ENCODE data around the gene PRRG2. TPM values are rescaled to one million over a fixed set of nuclear protein-coding genes. Genes with fewer than 3 reads are reported as not detected.
"Not testable (repeated sequence)": the region's sequence is repeated elsewhere in the genome, so short reads cannot be mapped to it uniquely, and the experiment has no call there.

The PRRG2 gene
- total RNA-seq, 1 donor from 2014 or later: not detected

GRCh38 chr19:49615861-49616260, 34.7 kb downstream of the PRRG2 start:
- DNase-seq (ENCODE audit: low spot score in 2 of 2): no peak
- H3K27me3 ChIP-seq: no peaks in the 10 kb centered on the region
- H3K4me3 ChIP-seq: no peak overlapping the region
- no peak overlapping the region for H3K27ac ChIP-seq
- intact Hi-C loops (cut with DNase I): no loop called here
- no peaks in the 10 kb centered on the region for H3K9me3 ChIP-seq
- no peaks in the 10 kb centered on the region for H3K4me1 ChIP-seq
- H3K36me3 ChIP-seq: peaks cover 53 to 56% of the 10 kb centered on the region in 2 donors
- TF ChIP-seq, protein P1, sequence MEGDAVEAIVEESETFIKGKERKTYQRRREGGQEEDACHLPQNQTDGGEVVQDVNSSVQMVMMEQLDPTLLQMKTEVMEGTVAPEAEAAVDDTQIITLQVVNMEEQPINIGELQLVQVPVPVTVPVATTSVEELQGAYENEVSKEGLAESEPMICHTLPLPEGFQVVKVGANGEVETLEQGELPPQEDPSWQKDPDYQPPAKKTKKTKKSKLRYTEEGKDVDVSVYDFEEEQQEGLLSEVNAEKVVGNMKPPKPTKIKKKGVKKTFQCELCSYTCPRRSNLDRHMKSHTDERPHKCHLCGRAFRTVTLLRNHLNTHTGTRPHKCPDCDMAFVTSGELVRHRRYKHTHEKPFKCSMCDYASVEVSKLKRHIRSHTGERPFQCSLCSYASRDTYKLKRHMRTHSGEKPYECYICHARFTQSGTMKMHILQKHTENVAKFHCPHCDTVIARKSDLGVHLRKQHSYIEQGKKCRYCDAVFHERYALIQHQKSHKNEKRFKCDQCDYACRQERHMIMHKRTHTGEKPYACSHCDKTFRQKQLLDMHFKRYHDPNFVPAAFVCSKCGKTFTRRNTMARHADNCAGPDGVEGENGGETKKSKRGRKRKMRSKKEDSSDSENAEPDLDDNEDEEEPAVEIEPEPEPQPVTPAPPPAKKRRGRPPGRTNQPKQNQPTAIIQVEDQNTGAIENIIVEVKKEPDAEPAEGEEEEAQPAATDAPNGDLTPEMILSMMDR (IDR thresholded peaks at IDR 0.05): no peak

- no peaks in the 10 kb centered on the region for H3K27me3 ChIP-seq
- H3K9me3 ChIP-seq: no peaks in the 10 kb centered on the region
- no peak for DNase-seq (ENCODE audit: low spot score in 2 of 2)
- TF ChIP-seq, protein P1 (IDR thresholded peaks at IDR 0.05): no peak
- no peak overlapping the region for H3K4me3 ChIP-seq
- intact Hi-C loops (cut with DNase I): no loop called here
- H3K4me1 ChIP-seq: no peaks in the 10 kb centered on the region
- H3K27ac ChIP-seq: no peak overlapping the region
- H3K36me3 ChIP-seq: peaks cover 48 to 56% of the 10 kb centered on the region in 2 donors
These were observed 35.4 kb downstream of the PRRG2 start for GRCh38 chr19:49616532-49616931.

DNA sequence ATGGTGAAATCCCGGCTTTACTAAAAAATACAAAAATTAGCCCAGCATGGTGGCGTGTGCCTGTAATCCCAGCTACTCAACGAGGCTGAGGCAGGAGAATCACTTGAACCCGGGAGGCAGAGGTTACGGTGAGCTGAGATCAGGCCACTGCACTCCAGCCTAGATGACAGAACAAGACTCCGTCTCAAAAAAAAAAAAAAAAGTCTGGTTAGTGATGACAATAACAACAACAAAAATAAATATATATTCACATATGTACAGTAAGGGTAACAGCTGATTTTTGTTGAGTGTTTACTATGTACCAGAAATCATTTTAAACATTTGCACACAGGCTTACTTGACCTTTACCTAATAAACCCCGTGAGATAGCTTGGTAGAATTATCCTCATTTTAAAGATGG, 35.8 kb downstream of the PRRG2 start:
- TF ChIP-seq, protein P1 (IDR thresholded peaks at IDR 0.05): no peak
- intact Hi-C loops (cut with DNase I): no loop called here
- peaks cover 51 to 60% of the 10 kb centered on the region in 2 donors for H3K36me3 ChIP-seq
- H3K4me3 ChIP-seq: no peak overlapping the region
- no peak overlapping the region for H3K27ac ChIP-seq
- no peaks in the 10 kb centered on the region for H3K27me3 ChIP-seq
- no peaks in the 10 kb centered on the region for H3K4me1 ChIP-seq
- no peak for DNase-seq (ENCODE audit: low spot score in 2 of 2)
- no peaks in the 10 kb centered on the region for H3K9me3 ChIP-seq

GRCh38 chr19:49617860-49618259, 36.7 kb downstream of the PRRG2 start:
- DNase-seq (ENCODE audit: low spot score in 2 of 2); H3K4me3 ChIP-seq; intact Hi-C loops (cut with DNase I); H3K27ac ChIP-seq; H3K4me1 ChIP-seq; H3K27me3 ChIP-seq; H3K9me3 ChIP-seq: not testable (repeated sequence)
- peaks cover 52 to 64% of the 10 kb centered on the region in 2 donors for H3K36me3 ChIP-seq

DNA sequence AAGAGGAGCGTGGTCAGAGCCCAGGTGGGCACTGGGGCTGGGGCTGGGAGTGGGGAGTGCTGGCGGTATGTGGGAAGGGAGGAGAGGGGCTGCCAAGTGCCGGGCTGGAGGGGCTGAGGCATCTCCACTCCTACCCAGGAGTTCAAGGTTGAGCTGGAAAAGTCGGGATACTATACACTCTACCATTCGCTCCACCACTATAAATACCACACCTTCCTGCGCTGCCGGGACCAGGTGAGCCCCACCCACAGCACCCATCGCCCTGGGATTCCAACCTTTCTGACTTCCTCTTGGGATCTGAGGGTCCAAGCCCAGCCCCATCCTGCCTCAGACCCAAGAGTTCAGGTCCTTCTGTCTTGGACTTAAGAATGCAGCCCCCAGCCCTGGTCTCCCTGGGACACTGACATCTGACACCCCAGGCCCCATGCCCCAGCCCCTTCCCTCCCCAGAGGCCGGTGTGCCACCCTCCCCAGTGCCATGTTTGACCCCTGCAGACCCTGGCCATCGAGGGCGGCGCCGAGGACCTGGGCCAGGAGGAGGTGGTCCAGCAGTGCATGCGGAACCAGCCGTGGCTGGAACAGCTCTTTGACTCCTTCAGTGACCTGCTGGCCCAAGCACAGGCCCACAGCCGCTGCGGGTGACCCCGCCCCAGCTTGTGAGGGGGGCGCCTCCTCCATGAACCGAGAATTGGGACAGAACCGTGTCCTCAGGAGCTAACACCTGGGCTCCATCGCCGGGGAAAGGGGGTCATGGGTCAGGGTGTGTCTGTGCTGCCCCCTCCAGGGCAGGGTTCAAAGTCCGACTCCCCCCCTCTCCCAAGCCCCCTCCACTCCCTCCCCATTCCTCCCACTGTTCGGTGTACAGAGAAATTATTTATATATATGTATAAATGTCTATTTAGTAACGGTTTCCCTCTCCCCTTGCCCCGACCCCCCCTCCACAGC, 44.1 kb downstream of the PRRG2 start:
- Histone ChIP-seq H3K4me3 (no peak overlapping the region), H3K36me3 (peaks cover 34 to 47% of the 10 kb centered on the region in 2 donors), H3K27ac (no peak overlapping the region), H3K9me3 (no peaks in the 10 kb centered on the region), H3K27me3 (no peaks in the 10 kb centered on the region), H3K4me1 (no peaks in the 10 kb centered on the region)
- TF ChIP-seq, protein P1 (IDR thresholded peaks at IDR 0.05): no peak
- DNase-seq (ENCODE audit: low spot score in 2 of 2): no peak
- intact Hi-C loops (cut with DNase I): no loop called here

GRCh38 chr19:49626226-49626625, 45.1 kb downstream of the PRRG2 start:
- TF ChIP-seq, protein P1 (IDR thresholded peaks at IDR 0.05): no peak
- Histone ChIP-seq H3K4me1 (peaks cover 5 to 7% of the 10 kb centered on the region in 2 donors), H3K36me3 (peaks cover 28 to 41% of the 10 kb centered on the region in 2 donors), H3K9me3 (no peaks in the 10 kb centered on the region), H3K27ac (no peak overlapping the region), H3K27me3 (no peaks in the 10 kb centered on the region), H3K4me3 (no peak overlapping the region)
- intact Hi-C loops (cut with DNase I): no loop called here
- no peak for DNase-seq (ENCODE audit: low spot score in 2 of 2)
